ENCODE measurements around the gene MKNK1.

MKNK1 gene

DNA sequence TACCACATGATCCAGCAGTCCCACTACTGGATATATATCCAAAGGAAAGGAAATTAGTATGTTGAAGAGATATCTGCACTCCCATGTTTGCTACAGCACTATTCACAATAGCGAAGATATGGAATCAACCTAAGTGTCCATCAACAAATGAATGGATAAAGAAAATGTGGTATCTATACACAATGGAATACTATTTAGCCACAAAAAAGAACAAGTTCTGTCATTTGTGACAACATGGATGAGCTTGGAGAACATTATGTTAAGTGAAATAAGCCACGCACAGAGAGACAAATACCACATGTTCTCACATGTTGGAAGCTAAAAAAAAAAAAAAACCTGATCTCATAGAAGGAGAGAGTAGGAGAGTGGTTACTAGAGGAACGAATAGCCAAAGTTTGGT lies 46.4 kb upstream of the MKNK1 start:
- no peak overlapping the region for H3K9ac ChIP-seq (ENCODE audit: low read length)
- no peak for TF ChIP-seq CTCF (IDR thresholded peaks at IDR 0.05; ENCODE audit: insufficient read depth, low read length, poor library complexity, severe bottlenecking)
- H3K27ac ChIP-seq (ENCODE audit: low read depth, low read length), result no peak overlapping the region
- no peaks in the 10 kb centered on the region for H4K20me1 ChIP-seq (ENCODE audit: low read depth, low read length)
- H3K4me3 ChIP-seq (ENCODE audit: insufficient read depth, low read length, poor library complexity, severe bottlenecking), result no peak overlapping the region
- H3K9me2 ChIP-seq (replicated peaks; ENCODE audit: insufficient read depth, low read length), result no peaks in the 10 kb centered on the region
- H3K79me2 ChIP-seq (ENCODE audit: insufficient read depth, low read length), result no peaks in the 10 kb centered on the region
- H3F3A ChIP-seq (ENCODE audit: insufficient read depth), result no peaks in the 10 kb centered on the region
- no peak overlapping the region for H3K4me2 ChIP-seq (ENCODE audit: low read depth, low read length, poor library complexity, severe bottlenecking)
- no peaks in the 10 kb centered on the region for H3K27me3 ChIP-seq (ENCODE audit: low read length)
- H3K9me3 ChIP-seq (ENCODE audit: insufficient read depth, low read length), result peaks cover 4% of the 10 kb centered on the region; the same call in 1 of the 2 replicates
- H2AFZ ChIP-seq (ENCODE audit: low read depth, low read length, severe bottlenecking), result no peak overlapping the region
- H3K36me3 ChIP-seq (ENCODE audit: low read length), result peaks cover 19% of the 10 kb centered on the region

- Histone ChIP-seq H3K9me3 (ENCODE audit: insufficient read depth, low read length) (peaks cover 4% of the 10 kb centered on the region; the same call in 1 of the 2 replicates), H3K4me2 (ENCODE audit: low read depth, low read length, poor library complexity, severe bottlenecking) (no peak overlapping the region), H3K36me3 (ENCODE audit: low read length) (peaks cover 15% of the 10 kb centered on the region), H3K9me2 (replicated peaks; ENCODE audit: insufficient read depth, low read length) (no peaks in the 10 kb centered on the region), H3K79me2 (ENCODE audit: insufficient read depth, low read length) (no peaks in the 10 kb centered on the region), H3K4me3 (ENCODE audit: insufficient read depth, low read length, poor library complexity, severe bottlenecking) (no peak overlapping the region), H3F3A (ENCODE audit: insufficient read depth) (no peaks in the 10 kb centered on the region), H3K9ac (ENCODE audit: low read length) (no peak overlapping the region), H4K20me1 (ENCODE audit: low read depth, low read length) (no peaks in the 10 kb centered on the region), H3K27me3 (ENCODE audit: low read length) (no peaks in the 10 kb centered on the region), H2AFZ (ENCODE audit: low read depth, low read length, severe bottlenecking) (no peak overlapping the region), H3K27ac (ENCODE audit: low read depth, low read length) (no peak overlapping the region)
- TF ChIP-seq EZH2phosphoT487 (conservative IDR thresholded peaks at IDR 0.05; ENCODE audit: low read length), result no peak
- TF ChIP-seq CTCF (IDR thresholded peaks at IDR 0.05; ENCODE audit: insufficient read depth, low read length, poor library complexity, severe bottlenecking), result no peak
Measured at GRCh38 chr1:46649764-46650163, 45.7 kb upstream of the MKNK1 start.

GRCh38 chr1:46647611-46648010 lies 43.5 kb upstream of the MKNK1 start:
- no peaks in the 10 kb centered on the region for H3F3A ChIP-seq (ENCODE audit: insufficient read depth)
- H3K4me2 ChIP-seq (ENCODE audit: low read depth, low read length, poor library complexity, severe bottlenecking), result no peak overlapping the region
- no peak overlapping the region for H3K4me3 ChIP-seq (ENCODE audit: insufficient read depth, low read length, poor library complexity, severe bottlenecking)
- H4K20me1 ChIP-seq (ENCODE audit: low read depth, low read length), result no peaks in the 10 kb centered on the region
- TF ChIP-seq CTCF (IDR thresholded peaks at IDR 0.05; ENCODE audit: insufficient read depth, low read length, poor library complexity, severe bottlenecking), result no peak
- no peak for TF ChIP-seq EZH2phosphoT487 (conservative IDR thresholded peaks at IDR 0.05; ENCODE audit: low read length)
- H3K9me3 ChIP-seq (ENCODE audit: insufficient read depth, low read length), result peaks cover 4% of the 10 kb centered on the region; the same call in 1 of the 2 replicates
- H3K27me3 ChIP-seq (ENCODE audit: low read length), result no peaks in the 10 kb centered on the region
- peaks cover 15% of the 10 kb centered on the region for H3K36me3 ChIP-seq (ENCODE audit: low read length)
- no peak overlapping the region for H2AFZ ChIP-seq (ENCODE audit: low read depth, low read length, severe bottlenecking)
- H3K9ac ChIP-seq (ENCODE audit: low read length), result no peak overlapping the region
- no peaks in the 10 kb centered on the region for H3K79me2 ChIP-seq (ENCODE audit: insufficient read depth, low read length)
- H3K9me2 ChIP-seq (replicated peaks; ENCODE audit: insufficient read depth, low read length), result no peaks in the 10 kb centered on the region
- no peak overlapping the region for H3K27ac ChIP-seq (ENCODE audit: low read depth, low read length)
